ENCODE measurements around the gene ZNF691. TPM values are rescaled to one million over a fixed set of nuclear protein-coding genes. Genes with fewer than 3 reads are reported as not detected.
"Not testable (repeated sequence)": the region's sequence is repeated elsewhere in the genome, so short reads cannot be mapped to it uniquely, and the experiment has no call there.

ZNF691 gene
- polyA plus RNA-seq, 1 of the 3 experiments (the other 2 are of a cell fraction), result 7.2 TPM

DNA sequence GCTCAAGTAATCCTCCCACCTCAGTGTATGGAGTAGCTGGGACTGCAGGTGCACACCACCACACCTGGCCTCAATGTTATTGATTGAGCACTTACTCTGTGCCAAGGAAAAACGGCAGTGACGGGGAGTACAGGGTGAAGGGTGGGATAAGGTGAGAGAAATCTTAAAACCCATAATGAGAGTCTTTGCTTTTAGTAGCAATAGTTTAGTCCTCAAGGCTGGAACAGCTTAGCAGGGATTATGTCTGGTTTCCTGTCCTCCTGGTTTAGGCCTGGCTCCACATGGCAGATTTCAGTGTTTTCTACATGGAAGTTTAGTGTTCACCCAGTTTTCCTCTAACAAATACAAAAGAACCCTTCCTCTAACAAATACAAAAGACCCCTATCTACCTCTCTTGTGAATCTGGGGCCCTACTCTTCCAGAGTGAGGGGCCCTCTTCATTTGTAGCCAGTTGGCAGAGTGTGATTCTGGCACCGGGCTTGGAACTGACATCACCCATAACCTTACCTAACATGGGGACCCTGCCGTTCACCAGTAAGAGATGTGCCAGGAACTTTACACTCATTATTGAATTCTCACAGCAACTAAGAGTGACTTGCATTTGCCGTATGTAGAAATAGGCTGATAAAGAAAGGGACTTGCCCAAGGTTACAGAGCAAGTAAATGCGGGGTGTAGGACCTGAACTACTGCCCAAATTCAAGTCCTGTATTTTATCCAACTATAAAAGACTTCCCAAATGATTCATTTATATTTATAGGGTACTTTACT, 6.9 kb downstream of the ZNF691 start:
- H3K4me2 ChIP-seq, result no peak overlapping the region
- no peaks in the 10 kb centered on the region for H3K27me3 ChIP-seq (ENCODE audit: insufficient read depth)
- H3K36me3 ChIP-seq (replicated peaks in 1 of 2; ENCODE audit: control insufficient read depth in 1 of 2, insufficient read depth in 2 of 2, low read length in 1 of 2), result peaks cover 16 to 22% of the 10 kb centered on the region in 2 experiments
- no peaks in the 10 kb centered on the region for H3K9me3 ChIP-seq
- H2AFZ ChIP-seq (ENCODE audit: low read depth), result no peak overlapping the region
- DNase-seq, result no peak
- no peaks in the 10 kb centered on the region for H4K20me1 ChIP-seq (ENCODE audit: insufficient read depth)
- no peak for TF ChIP-seq USF1 (IDR thresholded peaks at IDR 0.05; ENCODE audit: borderline replicate concordance, low read depth)
- TF ChIP-seq, protein P1, sequence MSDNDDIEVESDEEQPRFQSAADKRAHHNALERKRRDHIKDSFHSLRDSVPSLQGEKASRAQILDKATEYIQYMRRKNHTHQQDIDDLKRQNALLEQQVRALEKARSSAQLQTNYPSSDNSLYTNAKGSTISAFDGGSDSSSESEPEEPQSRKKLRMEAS (IDR thresholded peaks at IDR 0.05; ENCODE audit: low read depth), result no peak
- no peak for TF ChIP-seq GATA2 (CRISPR knock-in tag; IDR thresholded peaks at IDR 0.05)
- H3K9ac ChIP-seq, result no peak overlapping the region
- ChIA-PET POLR2A (no interaction called here), CTCF (interaction anchor here (1.2 kb wide), 1 partner anchor 13 kb away, joined by 4 read pairs; no protein-coding TSS in a partner anchor)
- H3K27ac ChIP-seq (ENCODE audit: low read depth in 2 of 2, low read length in 1 of 2), result no peak overlapping the region
- peaks cover 8% of the 10 kb centered on the region; the same call in 1 of the 2 replicates for H3K79me2 ChIP-seq (ENCODE audit: insufficient read depth)
- no peak overlapping the region for H3K4me3 ChIP-seq (ENCODE audit: low read depth in 2 of 2, low read length in 1 of 2)
- peaks cover 5% of the 10 kb centered on the region for H3F3A ChIP-seq (replicated peaks; ENCODE audit: insufficient read depth)
- no peaks in the 10 kb centered on the region for H3K9me2 ChIP-seq
- no peaks in the 10 kb centered on the region for H3K4me1 ChIP-seq (ENCODE audit: control insufficient read depth in 1 of 2, insufficient read depth in 2 of 2, low read depth in 1 of 2, low read length in 1 of 2)
- WGBS (ENCODE audit: low lambda C conversion rate), result 81% methylated on average over 6 of the region's 6 CpGs

DNA sequence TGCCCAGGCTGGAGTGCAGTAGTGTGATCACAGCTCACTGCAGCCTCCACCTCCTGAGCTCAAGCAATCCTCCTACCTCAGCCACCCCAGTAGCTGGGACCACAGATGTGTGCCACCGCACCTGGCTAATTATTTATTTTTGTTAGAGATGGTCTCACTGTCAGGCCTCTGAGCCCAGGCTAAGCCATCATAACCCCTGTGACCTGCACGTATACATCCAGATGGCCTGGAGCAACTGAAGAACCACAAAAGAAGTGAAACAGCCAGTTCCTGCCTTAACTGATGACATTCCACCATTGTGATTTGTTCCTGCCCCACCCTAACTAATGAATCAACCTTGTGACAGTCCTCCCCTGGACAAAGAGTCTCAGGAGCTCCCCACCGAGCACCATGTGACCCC, 10.1 kb downstream of the ZNF691 start:
- H3K4me1 ChIP-seq (ENCODE audit: control insufficient read depth in 1 of 2, insufficient read depth in 2 of 2, low read depth in 1 of 2, low read length in 1 of 2), result not testable (repeated sequence)
- CTCF ChIA-PET, result interaction anchor here (1.6 kb wide), 1 partner anchor 56 kb away, joined by 8 read pairs; no protein-coding TSS in a partner anchor

GRCh38 chr1:42859366-42859765, 13.0 kb downstream of the ZNF691 start:
- CTCF ChIA-PET, result interaction anchor here (0.5 to 1.9 kb wide), 3 partner anchors 20 to 396 kb away, joined by 3 to 5 read pairs (median 3); no protein-coding TSS in a partner anchor
- not testable (repeated sequence) for H3K79me2 ChIP-seq (ENCODE audit: insufficient read depth)

More for the DNA sequence above, 10.1 kb downstream of the ZNF691 start:
- H2AFZ ChIP-seq (ENCODE audit: low read depth); H3K79me2 ChIP-seq (ENCODE audit: insufficient read depth); H3K4me2 ChIP-seq; H3K27ac ChIP-seq (ENCODE audit: low read depth in 2 of 2, low read length in 1 of 2); H3F3A ChIP-seq (replicated peaks; ENCODE audit: insufficient read depth); H3K4me3 ChIP-seq (ENCODE audit: low read depth in 2 of 2, low read length in 1 of 2); H4K20me1 ChIP-seq (ENCODE audit: insufficient read depth); H3K9me2 ChIP-seq; DNase-seq; H3K9ac ChIP-seq; H3K9me3 ChIP-seq; POLR2A ChIA-PET; H3K27me3 ChIP-seq (ENCODE audit: insufficient read depth); H3K36me3 ChIP-seq (replicated peaks in 1 of 2; ENCODE audit: control insufficient read depth in 1 of 2, insufficient read depth in 2 of 2, low read length in 1 of 2): not testable (repeated sequence)
- 92% methylated on average over 3 of the region's 3 CpGs for WGBS (ENCODE audit: low lambda C conversion rate)

More at GRCh38 chr1:42859366-42859765, 13.0 kb downstream of the ZNF691 start:
- POLR2A ChIA-PET; H4K20me1 ChIP-seq (ENCODE audit: insufficient read depth); H2AFZ ChIP-seq (ENCODE audit: low read depth); H3K9ac ChIP-seq; H3K4me1 ChIP-seq (ENCODE audit: control insufficient read depth in 1 of 2, insufficient read depth in 2 of 2, low read depth in 1 of 2, low read length in 1 of 2); H3K9me2 ChIP-seq; H3K27ac ChIP-seq (ENCODE audit: low read depth in 2 of 2, low read length in 1 of 2); H3K9me3 ChIP-seq; H3K4me2 ChIP-seq; H3K27me3 ChIP-seq (ENCODE audit: insufficient read depth); H3F3A ChIP-seq (replicated peaks; ENCODE audit: insufficient read depth); H3K4me3 ChIP-seq (ENCODE audit: low read depth in 2 of 2, low read length in 1 of 2); DNase-seq; H3K36me3 ChIP-seq (replicated peaks in 1 of 2; ENCODE audit: control insufficient read depth in 1 of 2, insufficient read depth in 2 of 2, low read length in 1 of 2): not testable (repeated sequence)
- WGBS (ENCODE audit: low lambda C conversion rate), result 65% methylated on average over 5 of the region's 5 CpGs
